ENCODE measurements around the gene CALU. TPM values are rescaled to one million over a fixed set of nuclear protein-coding genes. Genes with fewer than 3 reads are reported as not detected.

The CALU gene
- total and polyA plus RNA-seq, 8 donors: 177 to 239 (median 205) TPM

- ATAC-seq (no peak), DNase-seq (no peak)
- no peaks in the 10 kb centered on the region for H3K27me3 ChIP-seq
- no peaks in the 10 kb centered on the region for H3K9me3 ChIP-seq
- intact Hi-C loops (cut with DNase I): no loop called here
- no peak overlapping the region for H3K4me3 ChIP-seq
- H3K4me1 ChIP-seq: no peaks in the 10 kb centered on the region
- TF ChIP-seq CTCF (IDR thresholded peaks at IDR 0.05): no peak
- H3K36me3 ChIP-seq: peaks cover 5 to 97% of the 10 kb centered on the region in 2 donors
- H3K27ac ChIP-seq: no peak overlapping the region
Measured at GRCh38 chr7:128763541-128763940, 24.4 kb downstream of the CALU start.

GRCh38 chr7:128767475-128768110, 28.4 kb downstream of the CALU start:
- intact Hi-C loops (cut with DNase I): no loop called here
- no peak overlapping the region for H3K4me3 ChIP-seq
- DNase-seq: no peak
- peaks cover 0 to 97% of the 10 kb centered on the region in 2 donors for H3K36me3 ChIP-seq
- H3K9me3 ChIP-seq: no peaks in the 10 kb centered on the region
- no peaks in the 10 kb centered on the region for H3K4me1 ChIP-seq
- no peaks in the 10 kb centered on the region for H3K27me3 ChIP-seq
- ATAC-seq: no peak
- no peak for TF ChIP-seq CTCF (IDR thresholded peaks at IDR 0.05)
- no peak overlapping the region for H3K27ac ChIP-seq

DNA sequence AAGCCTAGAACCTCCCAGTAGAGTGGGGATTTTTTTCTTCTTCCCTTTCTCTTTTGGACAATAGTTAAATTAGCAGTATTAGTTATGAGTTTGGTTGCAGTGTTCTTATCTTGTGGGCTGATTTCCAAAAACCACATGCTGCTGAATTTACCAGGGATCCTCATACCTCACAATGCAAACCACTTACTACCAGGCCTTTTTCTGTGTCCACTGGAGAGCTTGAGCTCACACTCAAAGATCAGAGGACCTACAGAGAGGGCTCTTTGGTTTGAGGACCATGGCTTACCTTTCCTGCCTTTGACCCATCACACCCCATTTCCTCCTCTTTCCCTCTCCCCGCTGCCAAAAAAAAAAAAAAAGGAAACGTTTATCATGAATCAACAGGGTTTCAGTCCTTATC, 31.1 kb downstream of the CALU start:
- TF ChIP-seq CTCF (IDR thresholded peaks at IDR 0.05): no peak
- DNase-seq: no peak

GRCh38 chr7:128773604-128774003, 34.4 kb downstream of the CALU start:
- Histone ChIP-seq H3K36me3 (peaks cover 0 to 56% of the 10 kb centered on the region in 2 donors), H3K27me3 (no peaks in the 10 kb centered on the region), H3K4me1 (no peaks in the 10 kb centered on the region), H3K27ac (no peak overlapping the region), H3K9me3 (peaks cover 0 to 12% of the 10 kb centered on the region in 2 donors), H3K4me3 (no peak overlapping the region)
- DNase-seq (no peak), ATAC-seq (no peak)
- intact Hi-C loops (cut with DNase I): no loop called here
- no peak for TF ChIP-seq CTCF (IDR thresholded peaks at IDR 0.05)

More for the DNA sequence above, 31.1 kb downstream of the CALU start:
- intact Hi-C loops (cut with DNase I): no loop called here
- no peaks in the 10 kb centered on the region for H3K27me3 ChIP-seq
- H3K27ac ChIP-seq: no peak overlapping the region
- peak; percentile 95 for ATAC-seq
- no peak overlapping the region for H3K4me3 ChIP-seq
- peaks cover 0 to 90% of the 10 kb centered on the region in 2 donors for H3K36me3 ChIP-seq
- no peaks in the 10 kb centered on the region for H3K4me1 ChIP-seq
- no peaks in the 10 kb centered on the region for H3K9me3 ChIP-seq

- Histone ChIP-seq H3K27me3 (no peaks in the 10 kb centered on the region), H3K27ac (no peak overlapping the region), H3K36me3 (peaks cover 0 to 51% of the 10 kb centered on the region in 2 donors), H3K9me3 (peaks cover 0 to 12% of the 10 kb centered on the region in 2 donors), H3K4me3 (no peak overlapping the region), H3K4me1 (no peaks in the 10 kb centered on the region)
- TF ChIP-seq CTCF (IDR thresholded peaks at IDR 0.05): no peak
- DNase-seq (no peak), ATAC-seq (no peak)
- intact Hi-C loops (cut with DNase I): no loop called here
Measured at GRCh38 chr7:128774029-128774689, 35.0 kb downstream of the CALU start.
